Measurements from ENCODE around the gene KMT2E.
A peak's percentile ranks its signal among the peaks of the same experiment; 100 is the strongest.

KMT2E gene

GRCh38 chr7:105097619-105098018, 83.6 kb downstream of the KMT2E start (continued):
- TF ChIP-seq, protein P1, sequence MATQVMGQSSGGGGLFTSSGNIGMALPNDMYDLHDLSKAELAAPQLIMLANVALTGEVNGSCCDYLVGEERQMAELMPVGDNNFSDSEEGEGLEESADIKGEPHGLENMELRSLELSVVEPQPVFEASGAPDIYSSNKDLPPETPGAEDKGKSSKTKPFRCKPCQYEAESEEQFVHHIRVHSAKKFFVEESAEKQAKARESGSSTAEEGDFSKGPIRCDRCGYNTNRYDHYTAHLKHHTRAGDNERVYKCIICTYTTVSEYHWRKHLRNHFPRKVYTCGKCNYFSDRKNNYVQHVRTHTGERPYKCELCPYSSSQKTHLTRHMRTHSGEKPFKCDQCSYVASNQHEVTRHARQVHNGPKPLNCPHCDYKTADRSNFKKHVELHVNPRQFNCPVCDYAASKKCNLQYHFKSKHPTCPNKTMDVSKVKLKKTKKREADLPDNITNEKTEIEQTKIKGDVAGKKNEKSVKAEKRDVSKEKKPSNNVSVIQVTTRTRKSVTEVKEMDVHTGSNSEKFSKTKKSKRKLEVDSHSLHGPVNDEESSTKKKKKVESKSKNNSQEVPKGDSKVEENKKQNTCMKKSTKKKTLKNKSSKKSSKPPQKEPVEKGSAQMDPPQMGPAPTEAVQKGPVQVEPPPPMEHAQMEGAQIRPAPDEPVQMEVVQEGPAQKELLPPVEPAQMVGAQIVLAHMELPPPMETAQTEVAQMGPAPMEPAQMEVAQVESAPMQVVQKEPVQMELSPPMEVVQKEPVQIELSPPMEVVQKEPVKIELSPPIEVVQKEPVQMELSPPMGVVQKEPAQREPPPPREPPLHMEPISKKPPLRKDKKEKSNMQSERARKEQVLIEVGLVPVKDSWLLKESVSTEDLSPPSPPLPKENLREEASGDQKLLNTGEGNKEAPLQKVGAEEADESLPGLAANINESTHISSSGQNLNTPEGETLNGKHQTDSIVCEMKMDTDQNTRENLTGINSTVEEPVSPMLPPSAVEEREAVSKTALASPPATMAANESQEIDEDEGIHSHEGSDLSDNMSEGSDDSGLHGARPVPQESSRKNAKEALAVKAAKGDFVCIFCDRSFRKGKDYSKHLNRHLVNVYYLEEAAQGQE (tag by site-specific recombination; IDR thresholded peaks at IDR 0.05) = no peak

DNA sequence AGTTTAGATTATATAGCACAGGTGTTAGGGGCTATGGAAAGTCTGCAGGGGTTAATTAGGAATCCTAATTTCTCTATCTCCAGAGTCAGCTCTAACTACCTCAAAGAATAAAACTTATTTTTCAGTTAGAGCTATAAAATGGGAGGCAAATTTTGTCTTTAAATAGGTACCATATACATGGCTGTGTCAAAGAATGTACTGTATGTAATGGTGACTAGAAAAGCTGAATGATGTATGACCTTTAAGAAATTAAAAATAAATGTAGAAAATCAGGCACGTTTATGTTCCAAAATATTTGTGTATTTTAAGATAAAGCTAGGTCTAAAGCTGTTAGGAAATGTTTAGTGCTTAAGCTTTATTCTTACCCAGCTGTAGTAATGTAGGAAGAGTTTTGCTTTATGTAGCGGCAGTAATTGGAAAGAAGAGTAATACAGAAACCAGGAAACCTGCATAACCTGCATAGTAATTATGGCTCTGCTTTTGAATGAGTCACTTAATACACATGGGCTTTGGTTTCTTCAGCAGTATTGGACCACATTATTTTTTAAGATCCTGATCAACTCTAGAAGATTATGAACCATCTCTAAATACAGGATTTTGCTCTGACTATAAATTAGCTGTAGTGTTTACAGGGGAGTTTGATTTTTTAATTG, 85.0 kb downstream of the KMT2E start:
- ChIA-PET CTCF (interaction anchor here (0.6 kb wide), 1 partner anchor 86 kb away, joined by 4 read pairs; no protein-coding TSS in a partner anchor), POLR2A (no interaction called here)
- Histone ChIP-seq H3K4me1 (ENCODE audit: control insufficient read depth, insufficient read depth, low read length) (peaks cover 6% of the 10 kb centered on the region; the same call in 1 of the 2 replicates), H3K4me3 (ENCODE audit: low read depth, low read length) (no peak overlapping the region), H3K36me3 (ENCODE audit: control insufficient read depth in 2 of 2, insufficient read depth in 1 of 2, low read length in 2 of 2) (peaks cover 23 to 36% of the 10 kb centered on the region in 2 experiments), H3K27ac (ENCODE audit: extremely low read depth, low read depth, low read length) (no peak overlapping the region), H3K9me3 (ENCODE audit: control insufficient read depth, insufficient read depth, low read depth, low read length) (no peaks in the 10 kb centered on the region)
- TF ChIP-seq SP7 (tag by site-specific recombination; IDR thresholded peaks at IDR 0.05) (peak; percentile 48; the same call in 1 of the 2 replicates), ZNF600 (tag by site-specific recombination; IDR thresholded peaks at IDR 0.05) (peak; percentile 75; the same call in 1 of the 2 replicates), ZNF530 (tag by site-specific recombination; IDR thresholded peaks at IDR 0.05; ENCODE audit: low read depth) (no peak), ZBTB20 (tag by site-specific recombination; IDR thresholded peaks at IDR 0.05) (peak; percentile 30; the same call in 1 of the 2 replicates), ZNF366 (tag by site-specific recombination; conservative IDR thresholded peaks at IDR 0.05) (0 out of 2 replicates have a peak, but pooled peaks have one; percentile 11), ZNF488 (tag by site-specific recombination; IDR thresholded peaks at IDR 0.05) (no peak), ZNF184 (tag by site-specific recombination; IDR thresholded peaks at IDR 0.05) (peak; percentile 98)
- TF ChIP-seq, protein P2, sequence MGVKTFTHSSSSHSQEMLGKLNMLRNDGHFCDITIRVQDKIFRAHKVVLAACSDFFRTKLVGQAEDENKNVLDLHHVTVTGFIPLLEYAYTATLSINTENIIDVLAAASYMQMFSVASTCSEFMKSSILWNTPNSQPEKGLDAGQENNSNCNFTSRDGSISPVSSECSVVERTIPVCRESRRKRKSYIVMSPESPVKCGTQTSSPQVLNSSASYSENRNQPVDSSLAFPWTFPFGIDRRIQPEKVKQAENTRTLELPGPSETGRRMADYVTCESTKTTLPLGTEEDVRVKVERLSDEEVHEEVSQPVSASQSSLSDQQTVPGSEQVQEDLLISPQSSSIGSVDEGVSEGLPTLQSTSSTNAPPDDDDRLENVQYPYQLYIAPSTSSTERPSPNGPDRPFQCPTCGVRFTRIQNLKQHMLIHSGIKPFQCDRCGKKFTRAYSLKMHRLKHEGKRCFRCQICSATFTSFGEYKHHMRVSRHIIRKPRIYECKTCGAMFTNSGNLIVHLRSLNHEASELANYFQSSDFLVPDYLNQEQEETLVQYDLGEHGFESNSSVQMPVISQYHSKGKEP (tag by site-specific recombination; IDR thresholded peaks at IDR 0.05) = 0 out of 2 replicates have a peak, but pooled peaks have one; percentile 15
- TF ChIP-seq, protein P3, sequence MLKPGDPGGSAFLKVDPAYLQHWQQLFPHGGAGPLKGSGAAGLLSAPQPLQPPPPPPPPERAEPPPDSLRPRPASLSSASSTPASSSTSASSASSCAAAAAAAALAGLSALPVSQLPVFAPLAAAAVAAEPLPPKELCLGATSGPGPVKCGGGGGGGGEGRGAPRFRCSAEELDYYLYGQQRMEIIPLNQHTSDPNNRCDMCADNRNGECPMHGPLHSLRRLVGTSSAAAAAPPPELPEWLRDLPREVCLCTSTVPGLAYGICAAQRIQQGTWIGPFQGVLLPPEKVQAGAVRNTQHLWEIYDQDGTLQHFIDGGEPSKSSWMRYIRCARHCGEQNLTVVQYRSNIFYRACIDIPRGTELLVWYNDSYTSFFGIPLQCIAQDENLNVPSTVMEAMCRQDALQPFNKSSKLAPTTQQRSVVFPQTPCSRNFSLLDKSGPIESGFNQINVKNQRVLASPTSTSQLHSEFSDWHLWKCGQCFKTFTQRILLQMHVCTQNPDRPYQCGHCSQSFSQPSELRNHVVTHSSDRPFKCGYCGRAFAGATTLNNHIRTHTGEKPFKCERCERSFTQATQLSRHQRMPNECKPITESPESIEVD (tag by site-specific recombination; IDR thresholded peaks at IDR 0.05) = peak; percentile 70

GRCh38 chr7:105101864-105102263, 87.9 kb downstream of the KMT2E start:
- H3K27ac ChIP-seq (ENCODE audit: extremely low read depth, low read depth, low read length) = no peak overlapping the region
- POLR2A ChIA-PET = no interaction called here
- no peak overlapping the region for H3K4me3 ChIP-seq (ENCODE audit: low read depth, low read length)
- peaks cover 26 to 48% of the 10 kb centered on the region in 2 experiments for H3K36me3 ChIP-seq (ENCODE audit: control insufficient read depth in 2 of 2, insufficient read depth in 1 of 2, low read length in 2 of 2)
- CTCF ChIA-PET = interaction anchor here (0.8 kb wide), 1 partner anchor 120 kb away, joined by 3 read pairs; no protein-coding TSS in a partner anchor
- peaks cover 6% of the 10 kb centered on the region; the same call in 1 of the 2 replicates for H3K4me1 ChIP-seq (ENCODE audit: control insufficient read depth, insufficient read depth, low read length)
- H3K9me3 ChIP-seq (ENCODE audit: control insufficient read depth, insufficient read depth, low read depth, low read length) = no peaks in the 10 kb centered on the region
- TF ChIP-seq ZNF791 (tag by site-specific recombination; IDR thresholded peaks at IDR 0.05) = no peak
- no peak for TF ChIP-seq SP2 (tag by site-specific recombination; IDR thresholded peaks at IDR 0.05)
- no peak for TF ChIP-seq ZNF221 (tag by site-specific recombination; IDR thresholded peaks at IDR 0.05; ENCODE audit: borderline replicate concordance)
- TF ChIP-seq, protein P4, sequence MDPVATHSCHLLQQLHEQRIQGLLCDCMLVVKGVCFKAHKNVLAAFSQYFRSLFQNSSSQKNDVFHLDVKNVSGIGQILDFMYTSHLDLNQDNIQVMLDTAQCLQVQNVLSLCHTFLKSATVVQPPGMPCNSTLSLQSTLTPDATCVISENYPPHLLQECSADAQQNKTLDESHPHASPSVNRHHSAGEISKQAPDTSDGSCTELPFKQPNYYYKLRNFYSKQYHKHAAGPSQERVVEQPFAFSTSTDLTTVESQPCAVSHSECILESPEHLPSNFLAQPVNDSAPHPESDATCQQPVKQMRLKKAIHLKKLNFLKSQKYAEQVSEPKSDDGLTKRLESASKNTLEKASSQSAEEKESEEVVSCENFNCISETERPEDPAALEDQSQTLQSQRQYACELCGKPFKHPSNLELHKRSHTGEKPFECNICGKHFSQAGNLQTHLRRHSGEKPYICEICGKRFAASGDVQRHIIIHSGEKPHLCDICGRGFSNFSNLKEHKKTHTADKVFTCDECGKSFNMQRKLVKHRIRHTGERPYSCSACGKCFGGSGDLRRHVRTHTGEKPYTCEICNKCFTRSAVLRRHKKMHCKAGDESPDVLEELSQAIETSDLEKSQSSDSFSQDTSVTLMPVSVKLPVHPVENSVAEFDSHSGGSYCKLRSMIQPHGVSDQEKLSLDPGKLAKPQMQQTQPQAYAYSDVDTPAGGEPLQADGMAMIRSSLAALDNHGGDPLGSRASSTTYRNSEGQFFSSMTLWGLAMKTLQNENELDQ (tag by site-specific recombination; IDR thresholded peaks at IDR 0.05; ENCODE audit: low read depth) = no peak
- no peak for TF ChIP-seq ZNF580 (tag by site-specific recombination; IDR thresholded peaks at IDR 0.05)
- TF ChIP-seq ZSCAN23 (tag by site-specific recombination; IDR thresholded peaks at IDR 0.05) = no peak
- TF ChIP-seq ZNF513 (tag by site-specific recombination; IDR thresholded peaks at IDR 0.05) = no peak
- TF ChIP-seq ZNF626 (tag by site-specific recombination; IDR thresholded peaks at IDR 0.05) = no peak
- no peak for TF ChIP-seq ZNF146 (tag by site-specific recombination; IDR thresholded peaks at IDR 0.05)

Measured in HEK293 (cell line).